GM12874 (cell line): Measurements from ENCODE around the gene KIAA1958.

Source experiments
- TF ChIP-seq, protein P1 (sequence below): IDR thresholded peaks from 2 replicates; pipeline ENCODE4 v1.5.1; 2011; ENCODE audit warnings: low read depth, mild to moderate bottlenecking, control low read depth, low read length, moderate library complexity; ENCODE audit not compliant: insufficient read depth

KIAA1958 gene

GRCh38 chr9:112531666-112532282 lies 45.1 kb downstream of the KIAA1958 start:
- TF ChIP-seq, protein P1, sequence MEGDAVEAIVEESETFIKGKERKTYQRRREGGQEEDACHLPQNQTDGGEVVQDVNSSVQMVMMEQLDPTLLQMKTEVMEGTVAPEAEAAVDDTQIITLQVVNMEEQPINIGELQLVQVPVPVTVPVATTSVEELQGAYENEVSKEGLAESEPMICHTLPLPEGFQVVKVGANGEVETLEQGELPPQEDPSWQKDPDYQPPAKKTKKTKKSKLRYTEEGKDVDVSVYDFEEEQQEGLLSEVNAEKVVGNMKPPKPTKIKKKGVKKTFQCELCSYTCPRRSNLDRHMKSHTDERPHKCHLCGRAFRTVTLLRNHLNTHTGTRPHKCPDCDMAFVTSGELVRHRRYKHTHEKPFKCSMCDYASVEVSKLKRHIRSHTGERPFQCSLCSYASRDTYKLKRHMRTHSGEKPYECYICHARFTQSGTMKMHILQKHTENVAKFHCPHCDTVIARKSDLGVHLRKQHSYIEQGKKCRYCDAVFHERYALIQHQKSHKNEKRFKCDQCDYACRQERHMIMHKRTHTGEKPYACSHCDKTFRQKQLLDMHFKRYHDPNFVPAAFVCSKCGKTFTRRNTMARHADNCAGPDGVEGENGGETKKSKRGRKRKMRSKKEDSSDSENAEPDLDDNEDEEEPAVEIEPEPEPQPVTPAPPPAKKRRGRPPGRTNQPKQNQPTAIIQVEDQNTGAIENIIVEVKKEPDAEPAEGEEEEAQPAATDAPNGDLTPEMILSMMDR = no peak

DNA sequence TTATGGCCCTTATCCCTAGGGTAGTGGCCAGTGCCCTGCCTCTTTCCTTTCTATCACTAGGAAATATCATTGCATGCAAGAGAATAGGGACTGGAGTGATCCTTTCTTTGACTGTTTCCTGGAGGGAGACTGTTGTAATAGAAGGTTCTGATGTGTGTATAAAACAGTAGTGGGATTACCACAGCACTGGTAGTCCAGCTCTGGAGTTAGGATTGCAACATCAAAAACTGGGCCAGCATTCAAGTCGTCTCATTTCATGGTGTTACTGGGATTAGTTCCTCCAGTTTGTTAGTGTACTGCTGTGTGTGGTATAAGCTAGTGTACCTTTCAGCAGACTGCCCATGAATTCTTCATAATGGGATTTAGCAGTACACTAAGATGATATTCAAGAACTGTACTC lies 45.8 kb downstream of the KIAA1958 start:
- TF ChIP-seq, protein P1 = no peak

DNA sequence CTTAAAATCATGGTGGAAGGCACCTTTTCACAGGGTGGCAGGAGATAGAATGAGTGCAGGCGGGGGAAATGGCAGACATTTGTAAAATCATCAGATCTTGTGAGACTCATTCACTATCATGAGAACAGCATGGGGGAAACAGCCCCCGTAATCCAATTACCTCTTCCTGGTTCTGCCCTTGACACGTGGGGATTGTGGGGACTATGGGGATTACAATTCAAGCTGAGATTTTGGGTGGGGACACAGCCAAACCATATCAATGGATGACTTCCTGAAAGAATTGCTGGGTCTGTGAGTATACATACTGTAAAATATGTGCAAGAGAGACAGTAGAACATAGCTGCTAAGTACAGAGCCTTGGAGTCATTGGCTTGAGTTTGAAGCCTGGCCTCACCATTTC lies 47.0 kb downstream of the KIAA1958 start:
- TF ChIP-seq, protein P1 = no peak

DNA sequence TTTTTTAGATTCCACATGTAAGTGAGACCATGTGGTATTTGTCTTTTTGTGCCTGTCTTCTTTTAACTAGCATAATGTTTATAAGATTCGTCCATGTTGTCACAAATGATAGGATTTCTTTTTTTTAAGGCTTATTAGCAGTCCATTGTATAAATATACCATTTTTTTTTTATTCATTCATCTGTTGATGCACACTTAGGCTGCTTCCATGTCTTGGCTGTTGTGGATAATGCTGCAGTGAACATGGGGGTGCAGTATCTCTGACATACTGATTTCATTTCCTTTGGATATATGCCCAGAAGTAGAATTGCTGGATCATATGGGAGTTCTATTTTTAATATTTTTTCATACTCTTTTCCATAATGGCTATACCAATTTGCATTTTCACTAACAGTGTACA lies 48.7 kb downstream of the KIAA1958 start:
- TF ChIP-seq, protein P1 = no peak

DNA sequence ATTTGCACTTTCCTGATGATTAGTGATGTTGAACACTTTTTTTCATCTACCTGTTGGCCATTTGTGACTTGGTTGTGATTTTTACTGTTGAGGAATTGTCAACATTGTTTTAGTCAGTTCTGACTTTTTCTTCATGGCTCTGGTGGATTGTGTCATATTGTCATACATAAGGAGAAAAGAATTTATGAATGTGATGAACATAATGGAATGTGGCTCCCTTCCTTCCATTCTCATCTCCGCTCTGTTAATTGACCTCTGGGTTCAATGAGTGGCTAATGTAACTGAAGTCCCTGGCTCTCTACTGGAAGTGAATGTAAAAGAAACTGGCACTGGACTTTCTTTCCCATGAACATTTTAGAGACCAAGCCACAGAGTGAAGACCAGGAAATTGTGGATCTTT lies 49.2 kb downstream of the KIAA1958 start:
- TF ChIP-seq, protein P1 = no peak

DNA sequence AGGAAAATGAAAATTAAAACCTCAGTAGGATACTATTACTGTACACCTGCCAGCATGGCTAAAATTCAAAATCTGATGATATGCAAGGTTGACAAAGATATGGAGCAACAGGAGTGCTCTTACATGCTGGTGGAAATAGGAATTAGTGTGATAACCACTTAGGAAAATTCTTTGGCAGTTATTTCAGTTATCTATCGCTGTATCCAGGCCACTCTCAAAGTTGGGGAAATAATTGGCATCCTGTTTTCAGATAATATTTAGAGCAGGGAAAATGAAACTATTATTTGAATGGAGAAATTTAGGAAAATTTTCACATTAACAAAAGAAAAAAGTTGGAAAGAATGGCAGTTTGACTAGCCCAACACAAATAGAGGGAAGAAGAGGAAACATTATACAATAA lies 50.9 kb downstream of the KIAA1958 start:
- TF ChIP-seq, protein P1 = no peak

DNA sequence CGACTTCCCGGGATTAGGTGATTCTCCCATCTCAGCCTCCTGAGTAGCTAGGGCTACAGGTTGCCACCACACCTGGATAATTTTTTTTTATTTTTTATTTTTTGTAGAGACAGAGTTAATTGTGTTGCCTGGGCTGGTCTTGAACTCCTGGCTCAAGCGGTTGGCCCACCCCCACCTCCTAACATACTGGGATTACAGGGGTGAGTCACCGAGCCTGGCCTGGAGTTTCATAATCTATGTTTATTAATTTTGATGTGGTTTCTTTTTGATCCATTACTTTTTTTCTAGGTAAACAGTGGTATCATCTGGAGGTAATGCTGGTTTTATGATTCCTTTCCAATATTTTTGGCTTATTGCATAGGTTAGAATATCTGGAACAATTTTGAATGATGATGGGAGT lies 54.2 kb downstream of the KIAA1958 start:
- TF ChIP-seq, protein P1 = no peak
